ENCODE measurements around the gene ZFHX3.

GRCh38 chr16:73051226-73051625, 3.3 kb upstream of the ZFHX3 start:
- TF ChIP-seq FOXA1 (IDR thresholded peaks at IDR 0.05) (no peak), ELF4 (IDR thresholded peaks at IDR 0.05) (no peak), TARDBP (IDR thresholded peaks at IDR 0.05) (no peak), HDGF (IDR thresholded peaks at IDR 0.05; ENCODE audit: borderline replicate concordance) (no peak), SUZ12 (IDR thresholded peaks at IDR 0.05) (no peak), CTBP1 (IDR thresholded peaks at IDR 0.05; ENCODE audit: borderline replicate concordance) (no peak)
